GM19467 (cell line): ENCODE data around the gene SPNS3.

Experiments
- ATAC-seq: cut with Tn5 transposase; IDR thresholded peaks from one replicate; pipeline ENCODE4 v1.9.1; 2021; ENCODE audit warnings: mild to moderate bottlenecking, moderate library complexity; ENCODE audit not compliant: unreplicated experiment

Gene SPNS3

GRCh38 chr17:4522661-4523060 is 88.9 kb downstream of the SPNS3 start:
- ATAC-seq = no peak

- no peak for ATAC-seq
These were observed 90.2 kb downstream of the SPNS3 start for GRCh38 chr17:4523946-4524345.

GRCh38 chr17:4525691-4526397 is 92.1 kb downstream of the SPNS3 start:
- no peak for ATAC-seq

GRCh38 chr17:4527134-4527533 is 93.4 kb downstream of the SPNS3 start:
- no peak for ATAC-seq

- ATAC-seq = no peak
These were observed 93.9 kb downstream of the SPNS3 start for GRCh38 chr17:4527566-4528125.

- ATAC-seq = no peak
These were observed 95.9 kb downstream of the SPNS3 start for GRCh38 chr17:4529533-4530152.

- no peak for ATAC-seq
These were observed 97.3 kb downstream of the SPNS3 start for GRCh38 chr17:4530799-4531730.

GRCh38 chr17:4531988-4532736 is 98.4 kb downstream of the SPNS3 start:
- no peak for ATAC-seq

- ATAC-seq = no peak
These were observed 99.3 kb downstream of the SPNS3 start for GRCh38 chr17:4532860-4533522.

GRCh38 chr17:4533523-4534504 is 100.1 kb downstream of the SPNS3 start:
- ATAC-seq = no peak

GRCh38 chr17:4534515-4534914 is 100.8 kb downstream of the SPNS3 start:
- ATAC-seq = no peak

GRCh38 chr17:4534928-4535666 is 101.4 kb downstream of the SPNS3 start:
- ATAC-seq = no peak

- ATAC-seq = no peak
These were observed 102.0 kb downstream of the SPNS3 start for GRCh38 chr17:4535667-4536258.

GRCh38 chr17:4536259-4536741 is 102.6 kb downstream of the SPNS3 start:
- no peak for ATAC-seq

GRCh38 chr17:4536742-4537411 is 103.1 kb downstream of the SPNS3 start:
- no peak for ATAC-seq
